HPDE6-E6E7 (cell line): ENCODE data around the gene DOCK1.
A peak's percentile ranks its signal among the peaks of the same experiment; 100 is the strongest.

Source experiments
- DNase-seq: peaks from one replicate; pipeline ENCODE4 v3.0.0; 2011; ENCODE audit warnings: missing footprints; ENCODE audit errors: extremely low spot score

DOCK1 gene

DNA sequence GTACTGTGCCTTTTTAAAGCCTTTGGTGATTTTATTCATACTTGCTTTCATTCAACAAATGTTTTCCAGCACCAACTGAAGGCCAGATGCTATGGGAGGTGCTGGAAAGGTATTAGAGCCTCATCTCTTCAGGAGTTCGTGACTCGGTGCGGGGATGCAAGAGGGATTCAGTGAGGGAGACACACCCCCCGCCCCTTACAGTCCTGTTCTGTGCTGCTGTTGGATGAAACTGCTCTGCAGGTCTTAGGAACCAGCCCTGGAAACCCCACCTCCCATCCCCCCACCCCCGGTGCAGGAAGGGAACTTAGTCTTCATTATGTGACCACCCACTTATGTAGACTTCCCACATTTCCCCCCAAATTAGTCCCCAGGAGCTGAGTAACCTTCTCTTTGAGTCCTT is 180.7 kb downstream of the DOCK1 start:
- DNase-seq = no peak

DNA sequence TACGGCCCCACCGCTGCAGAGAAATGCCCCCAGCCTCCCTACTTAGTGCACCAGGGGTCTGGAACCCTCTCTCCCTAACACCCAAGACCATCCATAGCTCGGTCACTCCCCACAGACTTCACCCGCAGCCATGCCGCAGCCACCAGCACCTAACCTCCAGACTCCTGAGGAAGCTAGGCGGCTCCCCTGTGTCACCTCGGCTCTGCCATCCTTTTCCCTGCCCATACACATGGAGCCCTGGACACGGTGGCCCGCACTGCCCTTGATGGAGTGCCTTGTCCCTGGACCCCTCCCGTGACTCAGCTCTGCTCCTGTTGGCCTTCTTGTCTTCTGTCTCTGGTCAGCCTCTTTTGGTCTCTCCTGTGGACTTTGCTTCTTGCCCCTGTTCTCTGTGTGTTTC is 183.7 kb downstream of the DOCK1 start:
- DNase-seq = no peak

- no peak for DNase-seq
Observed at GRCh38 chr10:127089446-127089845, 184.2 kb downstream of the DOCK1 start.

DNA sequence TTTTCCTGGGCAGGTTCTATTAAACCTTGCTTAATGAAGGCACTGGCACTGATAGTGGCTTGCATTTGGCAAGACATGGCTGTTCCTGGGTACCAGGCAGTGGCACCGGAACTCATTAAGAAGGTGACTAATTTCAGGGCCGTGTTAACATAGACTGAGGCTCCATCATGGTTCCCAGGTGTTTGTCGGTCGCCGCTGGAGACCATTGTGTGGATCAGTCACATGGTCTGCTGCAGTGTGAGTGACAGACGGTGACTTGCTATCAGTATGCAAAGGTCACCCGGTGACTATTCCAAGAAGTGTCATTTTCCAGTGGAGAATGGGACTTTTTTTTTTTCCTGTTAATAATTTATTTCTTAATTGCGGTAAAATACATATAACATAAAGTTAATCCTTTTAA is 184.9 kb downstream of the DOCK1 start:
- DNase-seq = no peak

DNA sequence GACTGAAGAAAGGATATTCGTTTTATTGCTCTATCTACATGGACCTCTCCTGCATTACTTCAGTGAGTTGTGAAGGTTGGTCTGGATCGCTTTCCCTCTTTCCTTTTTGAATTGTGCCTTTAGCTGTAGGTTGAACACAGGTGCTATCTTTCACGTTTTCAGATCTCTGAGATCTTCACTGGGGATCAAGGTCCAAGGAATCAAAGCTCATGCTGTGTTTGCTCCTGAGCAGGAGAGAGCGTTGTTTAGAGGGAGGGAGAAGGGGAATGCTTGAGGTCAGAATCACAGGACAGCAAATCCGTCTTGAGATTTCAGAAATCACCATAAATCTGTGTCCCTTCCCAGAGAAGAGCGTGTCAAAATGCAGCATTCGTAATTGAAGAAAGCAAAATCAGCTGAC is 186.1 kb downstream of the DOCK1 start:
- DNase-seq = no peak

GRCh38 chr10:127092916-127093315 is 187.7 kb downstream of the DOCK1 start:
- no peak for DNase-seq

DNA sequence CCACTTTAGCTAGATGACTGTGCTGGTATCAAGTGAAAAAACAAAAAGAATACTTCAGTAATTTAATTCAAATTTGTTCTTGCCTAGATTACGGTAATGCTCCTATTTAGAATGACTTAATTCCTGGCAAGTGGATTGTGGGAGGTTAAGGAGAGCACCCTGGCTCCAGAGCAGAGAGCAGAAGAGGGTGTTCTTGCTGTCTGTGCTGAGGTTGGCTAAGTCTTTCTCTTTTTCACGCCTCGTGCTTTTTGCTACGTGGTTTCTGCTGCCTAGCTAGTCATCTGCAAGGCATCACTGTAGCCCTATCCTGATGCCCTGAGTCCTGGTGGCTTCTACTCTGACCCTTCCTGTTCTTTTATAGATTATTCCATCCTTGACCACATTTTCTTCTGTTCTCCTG is 189.8 kb downstream of the DOCK1 start:
- no peak for DNase-seq

DNA sequence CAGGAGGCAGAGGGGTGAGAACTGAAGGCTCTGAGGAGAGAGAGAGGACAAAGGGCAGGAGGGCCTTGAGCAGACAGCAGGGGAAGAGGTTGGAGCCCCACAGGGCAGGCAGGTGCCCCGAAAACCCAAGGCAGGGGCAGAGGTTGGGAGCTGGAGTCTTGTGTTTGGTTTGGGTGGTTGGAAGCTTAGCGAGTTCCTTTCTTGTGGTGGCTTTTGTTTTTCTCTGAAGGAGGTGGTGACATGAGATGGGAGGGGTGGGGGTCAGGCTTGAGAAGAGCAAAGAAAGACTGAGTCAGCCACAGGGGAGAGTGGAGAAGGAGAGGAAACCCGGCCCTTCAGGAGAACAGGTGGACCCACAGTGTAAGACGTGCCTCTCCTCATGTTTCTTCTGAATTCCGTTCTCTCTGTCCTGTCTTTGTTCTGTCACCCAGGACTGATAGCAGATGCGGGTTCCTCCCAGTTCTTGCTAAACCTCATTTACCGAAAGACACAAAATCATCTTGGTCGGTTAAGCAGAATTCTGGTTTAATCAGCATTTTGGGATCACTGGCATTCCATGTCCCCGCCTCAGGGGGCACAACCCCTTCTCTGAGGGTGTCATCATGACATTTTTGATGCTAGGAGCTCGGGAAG is 195.9 kb downstream of the DOCK1 start:
- no peak for DNase-seq

- DNase-seq = peak; percentile 34
Observed at GRCh38 chr10:127102176-127102575, 196.9 kb downstream of the DOCK1 start.

GRCh38 chr10:127115100-127115499 is 209.9 kb downstream of the DOCK1 start:
- no peak for DNase-seq

- DNase-seq = peak; percentile 28
Observed at GRCh38 chr10:127117125-127117524, 211.9 kb downstream of the DOCK1 start.

GRCh38 chr10:127118034-127118433 is 212.8 kb downstream of the DOCK1 start:
- DNase-seq = no peak

DNA sequence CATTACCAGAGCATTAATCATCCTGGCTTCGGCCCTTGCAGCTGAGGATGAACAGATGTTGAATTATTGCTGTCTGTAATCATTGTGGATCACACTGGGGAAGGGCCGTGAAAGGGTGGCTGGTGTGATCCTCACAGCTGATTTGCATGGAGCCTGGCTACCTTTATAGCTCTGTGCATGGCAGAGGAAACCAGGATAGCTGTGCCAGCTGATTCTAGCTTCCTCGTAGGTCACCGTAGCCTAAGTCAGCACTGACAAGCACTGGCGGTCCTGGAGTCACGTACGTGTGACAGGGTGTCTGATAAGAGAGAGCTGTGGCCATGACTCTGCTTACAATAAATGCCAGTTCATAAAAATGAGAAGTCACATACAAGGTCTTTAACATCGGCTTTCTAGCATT is 214.7 kb downstream of the DOCK1 start:
- DNase-seq = no peak

GRCh38 chr10:127122831-127123230 is 217.6 kb downstream of the DOCK1 start:
- DNase-seq = no peak

DNA sequence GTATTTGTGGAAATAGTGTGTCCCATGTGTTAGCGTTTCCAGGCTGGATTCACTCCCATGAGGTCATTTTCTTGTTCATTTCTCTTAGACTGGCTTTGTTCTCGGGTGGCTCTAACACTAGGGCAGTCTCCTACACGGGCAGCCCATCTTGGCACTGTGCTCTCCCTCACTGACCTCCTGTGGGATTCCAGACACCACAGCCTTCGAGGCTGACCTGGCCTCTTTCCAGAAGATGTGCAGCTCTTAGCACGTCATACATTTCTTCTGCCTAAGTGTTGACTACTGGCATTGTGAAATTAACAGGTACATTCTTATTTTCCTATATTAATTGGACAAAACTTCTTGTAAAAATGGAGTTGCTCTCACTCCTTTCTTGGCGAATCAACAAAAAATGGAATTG is 218.4 kb downstream of the DOCK1 start:
- DNase-seq = no peak

GRCh38 chr10:127125331-127125730 is 220.1 kb downstream of the DOCK1 start:
- no peak for DNase-seq

DNA sequence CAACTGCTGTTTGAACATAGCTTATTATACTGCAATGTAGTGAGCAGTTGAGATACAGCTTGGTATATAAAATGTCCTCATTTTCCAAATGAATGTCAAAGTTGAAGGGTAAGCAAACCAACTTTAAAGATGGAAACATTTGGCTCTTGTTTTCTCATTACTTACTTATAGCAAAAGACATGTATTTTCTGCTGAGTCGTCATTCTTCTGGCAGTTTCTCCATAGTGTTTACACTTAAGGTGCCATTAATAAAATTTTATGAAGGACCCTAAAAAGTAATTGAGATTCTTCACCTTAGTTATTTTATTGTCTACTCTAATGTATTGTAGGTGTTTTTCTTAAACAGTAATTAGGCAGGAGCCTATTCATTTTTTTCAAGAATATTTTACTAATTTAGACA is 222.6 kb downstream of the DOCK1 start:
- no peak for DNase-seq

- no peak for DNase-seq
Observed at GRCh38 chr10:127129104-127129503, 223.9 kb downstream of the DOCK1 start.

DNA sequence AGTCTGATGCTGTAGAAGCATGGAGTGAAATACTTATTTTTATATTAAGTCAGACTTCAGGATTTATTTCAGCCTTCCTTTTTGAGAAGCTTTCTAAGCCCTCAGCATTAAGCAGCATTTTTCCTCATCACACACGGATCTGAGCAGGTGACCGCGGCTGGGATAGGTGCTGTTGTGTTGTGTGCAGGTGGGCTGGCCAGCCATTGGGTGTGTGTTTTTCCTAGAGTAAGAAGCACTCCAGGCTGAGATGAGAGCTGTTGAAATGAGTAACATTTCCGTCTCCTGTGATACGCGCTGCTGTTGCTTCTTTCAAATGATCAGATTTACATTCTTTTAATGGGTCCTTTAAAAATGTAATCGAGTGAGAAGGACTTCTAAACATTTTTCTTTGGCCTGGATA is 227.2 kb downstream of the DOCK1 start:
- no peak for DNase-seq

DNA sequence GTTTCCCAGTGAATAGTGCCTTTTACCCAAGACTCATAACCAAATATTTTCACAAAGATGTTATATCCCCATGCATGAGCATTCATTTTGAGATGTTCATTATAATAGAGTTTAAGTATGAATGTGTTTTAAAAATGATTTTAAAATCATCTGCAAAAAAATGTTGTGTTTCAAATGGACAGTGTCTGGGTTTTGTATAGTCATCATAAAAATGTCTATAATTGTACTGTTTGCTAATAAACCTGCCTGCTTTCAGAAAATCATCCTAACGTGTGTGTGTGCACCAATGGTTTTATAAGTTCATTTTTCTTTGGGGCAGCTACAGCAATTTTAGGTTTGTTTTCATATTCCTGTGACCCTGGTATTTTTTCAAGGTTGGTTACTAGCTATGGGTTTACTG is 228.0 kb downstream of the DOCK1 start:
- DNase-seq = no peak

GRCh38 chr10:127133672-127134500 is 228.7 kb downstream of the DOCK1 start:
- no peak for DNase-seq

- DNase-seq = no peak
Observed at GRCh38 chr10:127135844-127136577, 230.8 kb downstream of the DOCK1 start.

DNA sequence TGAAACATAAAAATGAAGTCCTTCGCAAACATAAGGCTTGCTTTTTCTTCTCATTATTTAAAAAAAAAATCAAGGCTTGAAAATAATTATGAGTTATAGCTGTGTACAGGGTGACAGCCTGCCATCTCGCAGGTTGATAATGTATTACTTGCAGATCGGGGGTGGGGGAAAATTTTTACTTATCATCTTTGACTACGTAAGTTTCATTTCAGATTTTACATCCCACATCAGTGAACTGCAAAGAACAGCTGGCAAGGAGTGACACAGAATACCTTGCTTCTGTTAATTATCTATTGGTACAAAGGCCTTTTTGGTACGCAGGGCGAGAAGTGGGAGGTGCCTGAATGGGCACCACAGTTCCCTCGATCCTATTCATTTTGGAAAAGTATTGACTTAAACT is 232.2 kb downstream of the DOCK1 start:
- no peak for DNase-seq
